Activated naive CD8-positive, alpha-beta T cell treated with anti-CD3 and anti-CD28 coated beads, Interleukin-2, amount 50 U/mL, for 24 hours (primary cell): ENCODE results near the gene RB1.

Experiments
- ATAC-seq: fragments of 150-1000 bp; cut with Tn5 transposase; one replicate; pipeline ENCODE4 v1.10.0; 2021
- DNase-seq: peaks from one replicate; pipeline ENCODE4 v3.0.0; 2021
- H3K27ac Mint-ChIP-seq: one replicate; pipeline ENCODE4 v1.8.0; 2021; ENCODE audit warnings: mild to moderate bottlenecking, mixed read lengths
- H3K27me3 Mint-ChIP-seq: one replicate; pipeline ENCODE4 v1.8.0; 2021; ENCODE audit warnings: mixed read lengths
- H3K36me3 Mint-ChIP-seq: one replicate; pipeline ENCODE4 v1.8.0; 2021; ENCODE audit warnings: low read depth, mixed read lengths
- H3K4me1 Mint-ChIP-seq: one replicate; pipeline ENCODE4 v1.8.0; 2021; ENCODE audit warnings: mixed read lengths
- H3K4me3 Mint-ChIP-seq: one replicate; pipeline ENCODE4 v1.8.0; 2021; ENCODE audit warnings: mild to moderate bottlenecking, moderate library complexity, mixed read lengths
- H3K9me3 Mint-ChIP-seq: one replicate; pipeline ENCODE4 v1.8.0; 2021; ENCODE audit warnings: mixed read lengths

The RB1 gene

GRCh38 chr13:48488995-48489394 is 185.4 kb downstream of the RB1 start:
- H3K27ac Mint-ChIP-seq, result no peak overlapping the region
- no peaks in the 10 kb centered on the region for H3K9me3 Mint-ChIP-seq
- ATAC-seq (no peak), DNase-seq (no peak)
- H3K4me1 Mint-ChIP-seq, result peaks cover 3% of the 10 kb centered on the region
- H3K4me3 Mint-ChIP-seq, result no peak overlapping the region
- H3K36me3 Mint-ChIP-seq, result peaks cover 16% of the 10 kb centered on the region
- no peaks in the 10 kb centered on the region for H3K27me3 Mint-ChIP-seq

GRCh38 chr13:48489666-48490065 is 186.1 kb downstream of the RB1 start:
- Mint-ChIP-seq H3K27ac (no peak overlapping the region), H3K4me1 (peaks cover 6% of the 10 kb centered on the region), H3K4me3 (no peak overlapping the region), H3K27me3 (no peaks in the 10 kb centered on the region), H3K36me3 (peaks cover 16% of the 10 kb centered on the region), H3K9me3 (no peaks in the 10 kb centered on the region)
- no peak for DNase-seq
- no peak for ATAC-seq

DNA sequence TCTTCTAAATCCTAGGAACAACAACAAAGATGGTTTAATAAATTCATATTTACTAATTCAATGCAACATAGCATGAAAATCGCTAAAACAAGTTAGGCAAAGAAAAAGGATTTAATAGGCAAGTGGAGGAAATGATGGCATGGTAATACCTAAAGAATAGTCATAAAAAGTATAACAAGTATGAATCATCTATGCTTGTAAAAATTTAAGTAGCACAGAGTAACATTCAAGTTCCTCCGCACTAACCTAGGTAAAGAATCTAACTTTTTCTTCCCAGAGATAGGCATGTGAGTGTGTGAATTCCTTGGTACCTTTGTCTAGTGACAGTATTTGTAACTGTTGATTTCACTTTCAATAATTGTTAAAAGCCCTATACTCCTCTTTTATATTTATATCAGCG is 186.7 kb downstream of the RB1 start:
- H3K9me3 Mint-ChIP-seq, result no peaks in the 10 kb centered on the region
- peak overlapping the region; percentile 6 for H3K27ac Mint-ChIP-seq
- no peak for ATAC-seq
- peaks cover 15% of the 10 kb centered on the region for H3K36me3 Mint-ChIP-seq
- no peak for DNase-seq
- H3K27me3 Mint-ChIP-seq, result no peaks in the 10 kb centered on the region
- peaks cover 8% of the 10 kb centered on the region for H3K4me1 Mint-ChIP-seq
- no peak overlapping the region for H3K4me3 Mint-ChIP-seq

DNA sequence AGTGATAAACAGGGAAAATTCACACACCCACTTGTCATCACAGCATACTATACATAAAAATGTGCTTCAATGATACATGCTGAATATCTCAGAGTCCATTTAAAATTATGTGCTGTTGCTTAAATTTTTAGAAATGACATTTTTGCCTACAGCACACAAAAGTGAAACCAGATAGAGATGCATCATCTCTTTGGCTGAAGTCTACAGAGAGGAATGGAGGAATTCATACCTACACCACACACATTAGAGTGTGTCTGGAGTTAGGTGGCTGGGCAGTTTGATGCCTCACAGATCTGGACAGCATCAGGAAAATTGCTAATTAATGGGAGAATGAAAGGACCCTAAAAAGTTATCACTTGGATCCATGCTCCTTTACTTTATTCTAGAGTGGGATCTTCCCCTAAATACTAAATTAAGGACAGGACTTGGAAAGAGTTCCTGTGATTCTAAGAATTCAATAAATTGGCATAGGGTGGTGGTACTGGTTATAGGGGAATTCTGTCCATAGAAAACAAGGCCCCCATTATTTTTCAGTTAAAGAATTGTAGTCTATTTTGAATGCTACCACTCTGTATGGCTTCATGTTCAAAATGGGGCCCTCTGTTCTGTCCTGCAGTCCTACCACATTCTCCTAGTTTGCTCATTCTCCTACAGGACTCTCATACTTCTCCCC is 188.0 kb downstream of the RB1 start:
- no peak for DNase-seq
- peak; percentile 47 for ATAC-seq
- H3K27ac Mint-ChIP-seq, result peak overlapping the region; percentile 76
- H3K4me1 Mint-ChIP-seq, result peaks cover 11% of the 10 kb centered on the region
- H3K9me3 Mint-ChIP-seq, result no peaks in the 10 kb centered on the region
- no peak overlapping the region for H3K4me3 Mint-ChIP-seq
- peaks cover 10% of the 10 kb centered on the region for H3K36me3 Mint-ChIP-seq
- H3K27me3 Mint-ChIP-seq, result no peaks in the 10 kb centered on the region

GRCh38 chr13:48492096-48492440 is 188.5 kb downstream of the RB1 start:
- H3K36me3 Mint-ChIP-seq, result peaks cover 8% of the 10 kb centered on the region
- H3K4me3 Mint-ChIP-seq, result no peak overlapping the region
- H3K4me1 Mint-ChIP-seq, result peaks cover 15% of the 10 kb centered on the region
- H3K27ac Mint-ChIP-seq, result no peak overlapping the region
- no peaks in the 10 kb centered on the region for H3K9me3 Mint-ChIP-seq
- no peaks in the 10 kb centered on the region for H3K27me3 Mint-ChIP-seq
- ATAC-seq, result peak; percentile 67
- DNase-seq, result no peak

GRCh38 chr13:48492470-48493065 is 189.0 kb downstream of the RB1 start:
- Mint-ChIP-seq H3K27me3 (no peaks in the 10 kb centered on the region), H3K9me3 (no peaks in the 10 kb centered on the region), H3K4me3 (no peak overlapping the region), H3K4me1 (peaks cover 17% of the 10 kb centered on the region), H3K36me3 (peaks cover 5% of the 10 kb centered on the region), H3K27ac (no peak overlapping the region)
- ATAC-seq, result peak; percentile 80
- DNase-seq, result peak; percentile 72

DNA sequence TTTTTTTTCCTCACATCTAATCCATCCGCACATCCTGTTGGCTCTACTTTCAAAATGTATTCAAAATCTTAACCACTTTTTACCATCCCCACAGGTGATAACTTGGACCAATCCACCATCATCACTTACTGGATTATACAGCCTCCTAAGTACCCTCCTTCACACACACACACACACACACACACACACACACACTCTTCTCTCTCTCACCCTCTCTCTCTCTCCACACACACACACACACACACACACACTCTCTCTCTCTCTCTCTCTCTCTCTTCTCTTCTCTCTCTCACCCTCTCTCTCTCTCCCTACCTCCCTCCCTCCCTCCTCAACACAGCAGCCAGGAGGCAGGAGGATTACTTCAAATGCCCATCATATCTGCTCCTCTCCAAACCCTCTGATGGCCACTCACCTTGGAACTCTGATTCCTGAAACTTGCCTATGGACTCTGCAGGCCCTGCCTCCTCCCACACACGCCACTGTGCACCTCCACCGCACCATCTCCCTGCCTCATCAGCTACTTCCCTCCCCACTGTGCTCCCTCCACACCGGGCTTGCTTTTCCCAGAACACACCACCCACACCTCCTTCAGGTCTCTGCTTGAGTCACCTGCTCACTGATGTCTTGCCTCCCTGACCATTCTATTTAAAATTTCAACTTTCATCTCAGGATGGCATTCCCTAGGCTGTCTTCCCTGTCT is 189.7 kb downstream of the RB1 start:
- Mint-ChIP-seq H3K27ac (no peak overlapping the region), H3K36me3 (peaks cover 2% of the 10 kb centered on the region), H3K9me3 (no peaks in the 10 kb centered on the region), H3K4me1 (peaks cover 17% of the 10 kb centered on the region), H3K27me3 (no peaks in the 10 kb centered on the region), H3K4me3 (no peak overlapping the region)
- ATAC-seq (no peak), DNase-seq (no peak)

- no peak for DNase-seq
- Mint-ChIP-seq H3K4me1 (peaks cover 17% of the 10 kb centered on the region), H3K4me3 (no peak overlapping the region), H3K27me3 (no peaks in the 10 kb centered on the region), H3K27ac (no peak overlapping the region), H3K9me3 (no peaks in the 10 kb centered on the region), H3K36me3 (peaks cover 4% of the 10 kb centered on the region)
- ATAC-seq, result no peak
Measured at GRCh38 chr13:48493851-48494250, 190.3 kb downstream of the RB1 start.

DNA sequence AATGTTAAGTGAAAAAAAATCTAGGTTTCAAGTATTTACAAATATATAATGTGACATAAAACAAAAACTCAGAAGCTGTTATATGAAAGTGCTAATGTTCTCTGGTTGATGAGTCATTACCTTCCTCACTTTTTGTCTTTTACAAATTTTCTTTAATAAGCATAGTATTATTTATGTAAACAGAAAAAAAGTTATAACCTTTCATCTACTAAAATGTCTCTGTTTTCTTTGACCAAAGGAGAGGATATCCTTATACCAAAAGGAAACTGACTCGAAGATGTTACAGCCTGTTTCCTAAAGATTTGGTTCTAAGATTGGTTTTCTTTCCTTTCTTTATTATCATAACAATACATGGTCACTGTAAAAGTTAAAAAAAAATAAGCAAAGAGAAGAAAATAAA is 191.3 kb downstream of the RB1 start:
- peaks cover 2% of the 10 kb centered on the region for H3K36me3 Mint-ChIP-seq
- H3K27ac Mint-ChIP-seq, result no peak overlapping the region
- DNase-seq (no peak), ATAC-seq (no peak)
- H3K27me3 Mint-ChIP-seq, result peaks cover 2% of the 10 kb centered on the region
- no peak overlapping the region for H3K4me3 Mint-ChIP-seq
- H3K9me3 Mint-ChIP-seq, result no peaks in the 10 kb centered on the region
- H3K4me1 Mint-ChIP-seq, result peaks cover 17% of the 10 kb centered on the region

DNA sequence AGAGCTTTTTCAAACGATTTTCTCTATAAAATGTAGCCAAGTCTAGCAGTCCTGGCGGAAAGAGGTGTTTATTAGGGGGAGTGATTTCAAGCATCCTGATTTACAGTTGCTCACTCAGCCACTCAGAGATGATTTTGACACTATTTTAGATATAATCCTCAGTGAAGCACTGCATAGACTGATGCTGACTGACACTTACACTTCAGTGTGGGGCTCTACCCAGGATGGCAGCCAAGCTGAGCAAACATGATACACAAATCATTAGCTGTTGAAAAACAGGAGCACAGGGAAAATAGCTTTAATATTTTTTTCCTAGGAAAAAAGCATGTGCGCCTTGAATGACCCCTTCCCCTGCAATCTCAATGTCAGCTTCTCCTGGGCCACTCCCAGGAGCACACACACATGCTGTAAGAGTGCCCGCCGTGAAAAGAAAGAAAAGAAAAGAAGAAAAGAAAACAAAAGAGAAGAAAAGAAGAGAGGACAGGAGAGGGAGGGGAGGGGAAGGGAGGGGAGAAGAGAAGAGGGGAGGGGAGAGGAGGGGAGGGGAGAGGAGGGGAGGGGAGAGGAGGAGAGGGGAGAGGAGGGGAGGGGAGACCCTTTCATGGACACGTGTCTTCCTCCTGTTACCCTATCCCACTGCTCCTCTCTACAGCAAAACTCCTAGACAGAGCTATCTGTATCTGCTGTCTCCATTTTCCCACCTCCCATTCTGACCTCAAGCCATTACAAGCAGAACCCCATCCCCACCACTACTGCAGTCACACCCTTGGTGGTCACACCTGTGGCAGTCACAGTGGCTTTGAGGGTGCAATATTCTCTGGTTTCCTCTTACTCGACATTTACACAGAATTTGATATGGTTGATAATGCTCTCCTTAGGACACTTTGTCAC is 193.0 kb downstream of the RB1 start:
- no peak overlapping the region for H3K27ac Mint-ChIP-seq
- peaks cover 2% of the 10 kb centered on the region for H3K36me3 Mint-ChIP-seq
- peaks cover 25% of the 10 kb centered on the region for H3K4me1 Mint-ChIP-seq
- peak; percentile 9 for ATAC-seq
- H3K4me3 Mint-ChIP-seq, result no peak overlapping the region
- no peaks in the 10 kb centered on the region for H3K9me3 Mint-ChIP-seq
- DNase-seq, result no peak
- H3K27me3 Mint-ChIP-seq, result peaks cover 2% of the 10 kb centered on the region

GRCh38 chr13:48497669-48498068 is 194.1 kb downstream of the RB1 start:
- Mint-ChIP-seq H3K4me1 (peaks cover 25% of the 10 kb centered on the region), H3K36me3 (peaks cover 2% of the 10 kb centered on the region), H3K27ac (no peak overlapping the region), H3K27me3 (peaks cover 2% of the 10 kb centered on the region), H3K9me3 (no peaks in the 10 kb centered on the region), H3K4me3 (no peak overlapping the region)
- DNase-seq (no peak), ATAC-seq (no peak)

DNA sequence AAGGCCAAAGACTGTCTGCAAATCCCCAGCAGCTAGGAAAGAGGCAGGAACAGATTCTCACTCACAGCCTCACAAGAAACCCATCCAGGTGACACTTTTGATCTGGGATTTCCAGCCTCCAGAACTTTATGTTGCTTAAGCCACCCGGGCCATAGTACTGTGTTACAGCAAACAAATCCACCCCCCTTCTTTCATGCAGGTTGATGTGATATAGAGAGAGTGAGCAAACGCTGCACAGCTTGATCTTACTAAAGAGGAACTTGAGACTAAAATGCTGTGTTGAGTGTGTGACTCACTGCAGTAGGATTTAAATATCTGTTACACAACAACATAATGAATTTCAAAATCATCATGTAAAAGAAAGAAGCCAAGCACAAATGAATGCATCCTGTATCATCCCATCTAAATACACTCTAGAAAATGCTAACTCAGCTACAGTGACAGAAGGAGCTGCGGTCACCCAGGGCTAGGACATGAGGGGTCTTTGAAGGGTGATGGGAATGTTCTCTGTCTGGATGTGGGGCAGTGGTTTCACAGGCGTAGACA is 197.2 kb downstream of the RB1 start:
- Mint-ChIP-seq H3K9me3 (no peaks in the 10 kb centered on the region), H3K4me1 (peaks cover 47% of the 10 kb centered on the region), H3K27ac (no peak overlapping the region), H3K4me3 (no peak overlapping the region), H3K27me3 (peaks cover 2% of the 10 kb centered on the region), H3K36me3 (peaks cover 2% of the 10 kb centered on the region)
- ATAC-seq (peak; percentile 38), DNase-seq (no peak)

DNA sequence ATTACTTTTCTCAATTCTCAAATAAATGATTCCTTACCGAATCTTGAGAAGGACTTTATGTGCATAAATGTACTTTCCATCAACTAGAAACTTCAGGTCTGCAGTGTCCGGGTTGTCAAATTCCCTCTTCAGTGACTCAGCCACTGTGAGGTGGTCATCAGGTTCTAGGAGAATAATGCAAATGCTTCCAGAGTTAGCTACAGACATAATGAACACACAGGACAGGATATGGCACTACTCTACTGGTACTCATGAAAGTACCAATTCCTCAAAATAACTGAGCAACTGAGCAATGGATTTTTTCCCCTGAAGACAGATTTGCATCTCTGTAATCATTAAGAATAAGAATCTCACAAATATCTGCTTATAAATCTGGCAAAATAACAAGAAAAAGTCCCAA is 198.2 kb downstream of the RB1 start:
- no peak for DNase-seq
- H3K9me3 Mint-ChIP-seq, result no peaks in the 10 kb centered on the region
- H3K4me3 Mint-ChIP-seq, result no peak overlapping the region
- H3K36me3 Mint-ChIP-seq, result peaks cover 2% of the 10 kb centered on the region
- peaks cover 4% of the 10 kb centered on the region for H3K27me3 Mint-ChIP-seq
- peaks cover 51% of the 10 kb centered on the region for H3K4me1 Mint-ChIP-seq
- H3K27ac Mint-ChIP-seq, result no peak overlapping the region
- no peak for ATAC-seq

DNA sequence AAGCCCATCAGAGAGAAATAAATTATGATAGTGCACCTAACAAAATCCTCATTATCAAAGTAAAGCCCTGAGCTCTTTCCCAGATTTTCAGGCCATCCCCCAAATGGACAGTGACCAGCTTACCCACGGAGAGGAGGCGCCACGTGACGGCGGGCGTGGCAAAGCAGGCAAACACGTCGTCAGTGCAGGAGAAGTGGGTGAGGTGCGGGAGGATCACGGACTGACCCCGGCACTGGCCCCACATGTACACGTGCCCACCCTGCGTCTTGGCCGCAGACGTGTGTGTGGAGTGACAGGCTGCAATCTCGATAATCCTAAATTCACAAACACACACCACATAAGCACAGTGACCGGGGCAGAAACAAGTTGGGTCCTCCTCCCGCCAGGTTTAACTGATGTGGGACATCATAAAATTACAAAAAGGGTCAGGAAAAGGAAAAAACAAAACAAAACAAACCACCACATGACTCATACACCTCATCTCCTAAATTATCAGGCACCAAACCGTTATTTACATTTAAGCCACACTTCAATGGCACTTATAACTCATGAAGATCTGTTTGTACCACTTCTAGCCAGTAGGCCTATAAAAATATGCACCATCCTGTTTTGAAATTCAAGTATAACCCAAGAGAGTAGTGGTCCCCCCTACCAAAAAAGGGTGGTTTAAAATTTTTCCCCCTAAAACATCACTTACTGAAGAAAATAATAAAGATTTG is 199.2 kb downstream of the RB1 start:
- H3K4me3 Mint-ChIP-seq, result no peak overlapping the region
- ATAC-seq (no peak), DNase-seq (no peak)
- H3K27me3 Mint-ChIP-seq, result peaks cover 5% of the 10 kb centered on the region
- no peaks in the 10 kb centered on the region for H3K9me3 Mint-ChIP-seq
- H3K27ac Mint-ChIP-seq, result no peak overlapping the region
- H3K4me1 Mint-ChIP-seq, result peaks cover 54% of the 10 kb centered on the region
- H3K36me3 Mint-ChIP-seq, result peaks cover 2% of the 10 kb centered on the region
